IPS-18c (cell line): ENCODE results near the gene CEP43.

Experiments used
- H3K4me3 ChIP-seq: 2 replicates; pipeline ENCODE4 v1.7.0; 2013; ENCODE audit warnings: low read depth, mild to moderate bottlenecking, low read length, moderate library complexity; ENCODE audit not compliant: insufficient read depth
- H3K9me3 ChIP-seq: one replicate; pipeline ENCODE4 v1.6.1; 2013; ENCODE audit warnings: mild to moderate bottlenecking, low read length, moderate library complexity; ENCODE audit not compliant: control insufficient read depth, insufficient read depth

CEP43 gene

GRCh38 chr6:167037762-167038161, 38.6 kb downstream of the CEP43 start:
- H3K9me3 ChIP-seq = no peaks in the 10 kb centered on the region
- no peak overlapping the region for H3K4me3 ChIP-seq

GRCh38 chr6:167044696-167045095, 45.5 kb downstream of the CEP43 start:
- Histone ChIP-seq H3K9me3 (no peaks in the 10 kb centered on the region), H3K4me3 (no peak overlapping the region)

- Histone ChIP-seq H3K4me3 (no peak overlapping the region), H3K9me3 (no peaks in the 10 kb centered on the region)
Observed at GRCh38 chr6:167045828-167046580, 46.8 kb downstream of the CEP43 start.

GRCh38 chr6:167046861-167047495, 47.8 kb downstream of the CEP43 start:
- no peak overlapping the region for H3K4me3 ChIP-seq

GRCh38 chr6:167047554-167047953, 48.4 kb downstream of the CEP43 start:
- Histone ChIP-seq H3K9me3 (no peaks in the 10 kb centered on the region), H3K4me3 (no peak overlapping the region)

More at GRCh38 chr6:167046861-167047495, 47.8 kb downstream of the CEP43 start:
- H3K9me3 ChIP-seq = no peaks in the 10 kb centered on the region
